ENCODE data around the gene DHCR24. TPM values are rescaled to one million over a fixed set of nuclear protein-coding genes. Genes with fewer than 3 reads are reported as not detected.

The DHCR24 gene
- total and polyA plus RNA-seq, 3 experiments from 2014 or later = 2.6 to 59.8 (median 54.6) TPM

DNA sequence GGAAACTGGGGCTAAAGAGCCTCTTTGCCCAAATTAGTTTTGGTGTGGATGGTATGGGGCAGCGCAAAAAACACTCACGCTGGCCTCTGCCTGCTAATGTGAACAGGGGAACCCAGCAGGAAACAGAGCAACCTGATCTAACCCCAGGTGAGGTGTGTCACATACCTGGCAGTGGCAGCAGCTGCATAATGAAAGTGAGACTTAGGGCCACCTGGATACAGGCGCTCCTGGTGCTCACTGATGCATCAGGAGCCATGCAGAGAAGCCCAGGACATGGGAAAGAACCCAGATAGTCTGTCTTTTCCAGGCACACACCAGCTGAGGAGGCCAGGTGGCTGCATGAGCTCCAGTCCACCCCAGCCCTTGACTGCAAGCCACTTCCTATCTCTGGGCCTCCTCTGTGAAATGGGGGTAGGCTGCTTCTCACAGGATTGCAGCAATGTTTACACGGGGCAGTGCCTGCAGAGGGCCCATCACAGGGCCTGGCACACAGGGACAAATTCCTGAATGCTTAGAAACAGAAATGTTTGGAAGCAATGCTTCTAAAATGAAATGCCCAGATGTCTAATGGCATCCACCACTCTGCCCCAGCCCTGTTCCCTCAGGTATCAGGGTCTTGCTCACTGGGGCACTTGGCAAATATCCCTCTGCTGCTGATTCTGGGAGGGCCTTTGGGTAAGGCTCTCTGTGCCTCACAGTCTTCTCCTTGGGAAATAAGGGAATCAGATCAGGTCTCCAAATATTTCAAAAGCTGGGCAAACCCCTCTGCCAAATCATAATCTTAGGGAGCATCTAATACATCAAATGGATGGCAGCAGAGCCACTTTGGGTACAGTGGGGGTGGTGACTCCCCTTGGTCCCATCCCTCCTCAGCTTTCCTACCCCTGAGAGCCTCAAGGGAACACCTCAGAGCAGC is 19.9 kb downstream of the DHCR24 start:
- H3K27ac Mint-ChIP-seq = peak overlapping the region in 1 of 8 donors; percentile 23
- no peaks in the 10 kb centered on the region for H3K27me3 ChIP-seq (ENCODE audit: insufficient read depth, low read length, poor library complexity, severe bottlenecking)
- no peaks in the 10 kb centered on the region for H3K9me3 ChIP-seq (ENCODE audit: low read length)
- H3K4me3 Mint-ChIP-seq = no peak overlapping the region
- H3K27ac ChIP-seq (ENCODE audit: low read depth, low read length) = no peak overlapping the region
- H3K4me3 ChIP-seq (ENCODE audit: low read length) = no peak overlapping the region
- H3K4me1 ChIP-seq (ENCODE audit: insufficient read depth, low read length) = no peaks in the 10 kb centered on the region
- H3K36me3 Mint-ChIP-seq = peaks cover 0 to 6% (median 4%) of the 10 kb centered on the region in 3 donors
- H3K9me3 Mint-ChIP-seq = no peaks in the 10 kb centered on the region
- no peaks in the 10 kb centered on the region for H3K4me1 Mint-ChIP-seq
- ChIA-PET CTCF (interaction anchor here (0.8 kb wide), 1 partner anchor 10 kb away, joined by 3 read pairs; no protein-coding TSS in a partner anchor), POLR2A (no interaction called here)
- H3K27me3 Mint-ChIP-seq = no peaks in the 10 kb centered on the region
- DNase-seq = no peak
- H3K36me3 ChIP-seq (ENCODE audit: insufficient read depth, low read length) = no peaks in the 10 kb centered on the region

DNA sequence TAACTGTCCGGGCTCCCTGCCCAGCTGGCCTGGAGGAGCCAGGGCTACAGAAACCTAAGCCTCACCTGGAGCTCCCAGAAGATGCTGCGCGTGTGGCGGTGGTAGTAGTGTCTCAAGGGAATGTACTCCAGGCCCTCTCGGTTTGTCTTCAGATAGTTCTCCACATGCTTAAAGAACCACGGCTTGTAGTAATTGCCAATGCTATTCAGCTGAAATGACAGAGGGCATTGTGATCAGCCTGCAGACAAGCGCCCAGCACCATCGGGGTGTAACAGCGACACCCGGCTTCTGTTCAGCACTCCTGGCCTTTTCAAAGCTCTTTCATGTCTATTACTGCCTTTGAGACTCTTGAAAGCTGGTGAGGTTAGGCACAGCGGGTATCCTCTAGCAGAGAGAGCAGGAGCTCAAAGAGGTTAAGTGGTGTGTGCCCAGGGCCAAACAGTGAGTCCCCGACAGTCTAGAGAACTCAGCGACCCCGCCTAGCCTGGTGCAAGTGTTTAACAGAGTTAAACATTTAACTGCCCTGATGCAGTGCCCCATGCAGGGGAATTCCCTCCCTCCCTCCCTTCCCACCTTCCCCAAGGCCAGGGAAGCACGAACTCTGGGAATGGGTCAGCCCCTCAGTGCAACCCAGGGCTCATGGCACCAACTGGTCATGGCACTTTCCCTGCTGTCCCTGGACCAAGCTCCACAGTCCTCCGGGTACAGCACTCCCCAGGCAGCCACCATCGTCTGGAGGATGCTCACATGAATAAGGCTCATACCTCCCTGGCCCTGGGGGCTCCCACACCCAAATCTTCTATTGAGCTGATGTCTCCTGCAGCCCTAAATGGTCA is 21.5 kb downstream of the DHCR24 start:
- CTCF ChIA-PET = no interaction called here
- H3K4me3 Mint-ChIP-seq = no peak overlapping the region
- Histone ChIP-seq H3K27me3 (ENCODE audit: insufficient read depth, low read length, poor library complexity, severe bottlenecking) (no peaks in the 10 kb centered on the region), H3K9me3 (ENCODE audit: low read length) (no peaks in the 10 kb centered on the region), H3K4me3 (ENCODE audit: low read length) (no peak overlapping the region), H3K4me1 (ENCODE audit: insufficient read depth, low read length) (no peaks in the 10 kb centered on the region), H3K36me3 (ENCODE audit: insufficient read depth, low read length) (no peaks in the 10 kb centered on the region), H3K27ac (ENCODE audit: low read depth, low read length) (no peak overlapping the region)
- peaks cover 0 to 5% (median 0%) of the 10 kb centered on the region in 3 donors for H3K4me1 Mint-ChIP-seq
- no peak overlapping the region for H3K27ac Mint-ChIP-seq
- peaks cover 0 to 6% (median 3%) of the 10 kb centered on the region in 3 donors for H3K36me3 Mint-ChIP-seq
- no peaks in the 10 kb centered on the region for H3K9me3 Mint-ChIP-seq
- DNase-seq = no peak
- POLR2A ChIA-PET = no interaction called here
- no peaks in the 10 kb centered on the region for H3K27me3 Mint-ChIP-seq

DNA sequence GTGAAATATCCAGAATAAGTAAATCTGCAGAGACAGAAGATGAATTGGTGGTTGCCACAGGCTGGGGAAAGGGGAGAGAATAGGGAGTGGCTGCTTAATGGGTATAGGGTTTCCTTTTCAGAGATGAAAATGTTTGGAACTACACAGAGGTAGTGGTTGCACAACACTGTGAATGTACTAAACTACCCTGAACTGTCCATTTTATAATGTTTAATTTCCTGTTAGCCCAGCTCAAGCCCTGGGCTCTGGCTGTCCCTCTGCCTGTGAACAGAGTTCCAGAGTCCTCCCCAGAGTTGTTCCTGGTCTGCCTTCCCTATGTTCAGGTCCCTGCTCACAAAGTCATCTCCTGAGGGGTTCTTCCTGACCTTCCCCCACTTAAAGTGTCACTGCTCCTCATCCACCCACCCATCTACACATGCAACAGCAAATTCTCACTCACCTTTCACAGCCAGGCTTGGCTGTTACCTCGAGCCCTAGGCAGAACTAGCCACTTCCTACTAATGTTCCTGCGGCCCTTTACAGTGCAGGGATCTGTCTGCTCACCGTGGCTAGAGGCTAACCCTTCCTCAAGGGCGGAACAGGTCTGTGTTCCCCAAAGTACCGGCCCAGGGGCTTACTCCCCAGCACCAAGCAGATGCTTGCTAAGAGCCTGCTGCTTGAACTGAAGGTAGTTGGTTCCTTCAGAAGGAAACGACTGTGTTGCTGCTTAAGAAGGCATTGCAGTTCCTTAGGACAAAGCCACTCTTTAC is 22.4 kb downstream of the DHCR24 start:
- H3K27ac Mint-ChIP-seq = peak overlapping the region in 1 of 8 donors; percentile 35
- no peaks in the 10 kb centered on the region for H3K27me3 Mint-ChIP-seq
- Histone ChIP-seq H3K4me1 (ENCODE audit: insufficient read depth, low read length) (no peaks in the 10 kb centered on the region), H3K36me3 (ENCODE audit: insufficient read depth, low read length) (no peaks in the 10 kb centered on the region), H3K27me3 (ENCODE audit: insufficient read depth, low read length, poor library complexity, severe bottlenecking) (no peaks in the 10 kb centered on the region), H3K4me3 (ENCODE audit: low read length) (no peak overlapping the region), H3K9me3 (ENCODE audit: low read length) (no peaks in the 10 kb centered on the region), H3K27ac (ENCODE audit: low read depth, low read length) (no peak overlapping the region)
- peaks cover 0 to 5% (median 0%) of the 10 kb centered on the region in 3 donors for H3K4me1 Mint-ChIP-seq
- no peaks in the 10 kb centered on the region for H3K9me3 Mint-ChIP-seq
- POLR2A ChIA-PET = no interaction called here
- CTCF ChIA-PET = no interaction called here
- H3K36me3 Mint-ChIP-seq = peaks cover 0 to 8% (median 1%) of the 10 kb centered on the region in 3 donors
- no peak overlapping the region for H3K4me3 Mint-ChIP-seq
- no peak for DNase-seq

DNA sequence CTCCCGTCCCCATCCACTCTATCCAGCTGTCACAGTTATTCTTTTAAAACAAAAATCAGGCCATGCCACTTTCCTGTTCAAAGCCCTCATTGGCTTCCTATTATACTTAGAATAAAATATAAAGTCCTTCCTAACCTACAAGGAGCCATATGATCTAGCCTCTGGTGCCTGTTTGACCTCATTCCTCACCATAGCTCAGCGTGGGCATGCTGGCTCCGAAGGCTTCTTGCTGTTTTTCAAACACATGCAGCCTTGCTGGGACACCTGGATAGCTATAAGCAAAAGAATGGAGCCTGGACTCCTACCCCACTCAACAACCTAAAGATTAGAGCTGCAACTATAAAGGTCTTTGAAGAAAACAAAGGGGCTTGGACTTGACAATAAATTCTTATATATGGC is 23.7 kb downstream of the DHCR24 start:
- Mint-ChIP-seq H3K27me3 (no peaks in the 10 kb centered on the region), H3K4me1 (peaks cover 0 to 5% (median 0%) of the 10 kb centered on the region in 3 donors), H3K9me3 (no peaks in the 10 kb centered on the region), H3K4me3 (no peak overlapping the region), H3K27ac (peak overlapping the region in 1 of 8 donors; percentile 56), H3K36me3 (peaks cover 0 to 10% (median 1%) of the 10 kb centered on the region in 3 donors)
- ChIA-PET CTCF (no interaction called here), POLR2A (no interaction called here)
- Histone ChIP-seq H3K9me3 (ENCODE audit: low read length) (no peaks in the 10 kb centered on the region), H3K4me1 (ENCODE audit: insufficient read depth, low read length) (no peaks in the 10 kb centered on the region), H3K27me3 (ENCODE audit: insufficient read depth, low read length, poor library complexity, severe bottlenecking) (no peaks in the 10 kb centered on the region), H3K4me3 (ENCODE audit: low read length) (no peak overlapping the region), H3K27ac (ENCODE audit: low read depth, low read length) (no peak overlapping the region), H3K36me3 (ENCODE audit: insufficient read depth, low read length) (no peaks in the 10 kb centered on the region)
- DNase-seq = no peak

DNA sequence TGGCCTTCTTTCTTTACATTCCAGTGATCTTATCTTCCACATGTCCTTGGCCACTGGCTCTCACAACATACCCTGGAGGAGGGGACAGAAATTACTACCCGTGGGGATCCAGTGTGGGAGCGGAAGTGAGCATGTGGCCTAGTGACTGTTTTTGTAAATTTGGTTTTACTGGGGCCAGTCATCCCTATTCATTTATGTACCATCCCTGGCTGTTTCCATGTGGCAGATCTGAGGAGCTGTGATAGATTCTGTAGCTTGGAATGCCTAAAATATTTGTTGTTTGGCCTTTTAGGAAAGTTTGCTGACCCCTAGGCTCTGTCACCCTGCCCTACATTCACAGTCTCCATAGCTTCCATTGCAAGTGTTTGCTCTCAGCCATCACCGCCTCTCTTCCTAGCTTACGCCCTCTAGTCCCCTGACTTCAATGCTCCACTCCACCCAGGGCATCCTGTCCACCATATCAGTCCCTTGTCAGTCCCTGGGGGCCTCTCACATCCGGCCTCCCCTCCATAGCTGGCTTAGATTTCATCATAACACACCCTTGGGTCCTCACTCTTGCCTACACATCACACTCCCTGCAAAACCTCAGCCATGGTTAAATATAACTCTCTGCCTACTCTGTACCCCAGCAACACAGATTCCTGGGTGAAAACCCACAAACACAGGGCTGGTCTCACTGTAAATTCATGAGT is 25.8 kb downstream of the DHCR24 start:
- Histone ChIP-seq H3K4me3 (ENCODE audit: low read length) (no peak overlapping the region), H3K4me1 (ENCODE audit: insufficient read depth, low read length) (no peaks in the 10 kb centered on the region), H3K27ac (ENCODE audit: low read depth, low read length) (no peak overlapping the region), H3K36me3 (ENCODE audit: insufficient read depth, low read length) (no peaks in the 10 kb centered on the region), H3K27me3 (ENCODE audit: insufficient read depth, low read length, poor library complexity, severe bottlenecking) (no peaks in the 10 kb centered on the region), H3K9me3 (ENCODE audit: low read length) (no peaks in the 10 kb centered on the region)
- Mint-ChIP-seq H3K9me3 (no peaks in the 10 kb centered on the region), H3K4me3 (no peak overlapping the region), H3K4me1 (peaks cover 0 to 5% (median 0%) of the 10 kb centered on the region in 3 donors), H3K27ac (peak overlapping the region in 4 of 8 donors; percentile 1 to 79 (median 54)), H3K36me3 (peaks cover 0 to 10% (median 1%) of the 10 kb centered on the region in 3 donors), H3K27me3 (no peaks in the 10 kb centered on the region)
- POLR2A ChIA-PET = no interaction called here
- CTCF ChIA-PET = no interaction called here
- DNase-seq = no peak

DNA sequence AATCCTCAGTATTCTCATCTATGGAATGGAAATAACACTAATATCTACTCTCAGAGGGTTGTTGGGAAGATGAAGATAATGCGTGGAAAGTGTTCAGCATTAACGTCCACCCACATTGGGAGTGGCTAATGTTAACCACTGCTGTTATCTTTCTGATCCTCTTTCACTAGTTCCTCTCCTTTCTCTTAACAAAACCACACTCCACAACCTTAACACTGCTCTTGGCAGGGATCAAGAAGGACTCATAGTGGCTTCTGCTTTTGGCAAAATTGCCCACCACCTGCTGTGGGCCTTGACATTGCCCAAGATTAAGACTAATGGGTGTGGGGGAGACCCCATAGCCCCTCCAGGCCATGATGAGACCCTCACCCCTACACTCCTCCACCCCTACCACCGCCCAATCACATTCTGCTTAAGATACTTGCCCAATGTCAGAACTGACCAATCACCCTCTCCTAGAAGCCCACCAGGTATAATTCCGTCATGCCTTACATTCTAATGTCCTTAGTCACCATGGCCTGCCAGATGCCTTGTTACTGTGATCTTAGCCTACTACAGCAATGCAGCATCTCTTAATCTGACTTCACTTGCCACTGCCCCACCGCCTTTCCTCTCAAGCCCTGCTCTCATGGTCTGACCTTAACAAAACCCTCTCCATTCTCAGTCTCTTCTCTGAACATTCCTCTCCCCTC is 27.1 kb downstream of the DHCR24 start:
- no peak overlapping the region for H3K4me3 ChIP-seq (ENCODE audit: low read length)
- no peak overlapping the region for H3K27ac ChIP-seq (ENCODE audit: low read depth, low read length)
- Mint-ChIP-seq H3K36me3 (peaks cover 0 to 10% (median 1%) of the 10 kb centered on the region in 3 donors), H3K4me3 (no peak overlapping the region), H3K9me3 (no peaks in the 10 kb centered on the region), H3K27me3 (no peaks in the 10 kb centered on the region), H3K27ac (peak overlapping the region in 1 of 8 donors; percentile 87), H3K4me1 (peaks cover 0 to 5% (median 0%) of the 10 kb centered on the region in 3 donors)
- H3K27me3 ChIP-seq (ENCODE audit: insufficient read depth, low read length, poor library complexity, severe bottlenecking) = no peaks in the 10 kb centered on the region
- ChIA-PET POLR2A (no interaction called here), CTCF (no interaction called here)
- no peaks in the 10 kb centered on the region for H3K36me3 ChIP-seq (ENCODE audit: insufficient read depth, low read length)
- no peaks in the 10 kb centered on the region for H3K4me1 ChIP-seq (ENCODE audit: insufficient read depth, low read length)
- no peak for DNase-seq
- no peaks in the 10 kb centered on the region for H3K9me3 ChIP-seq (ENCODE audit: low read length)
